Measurements from ENCODE around the gene ARL14EPL.
A peak's percentile ranks its signal among the peaks of the same experiment; 100 is the strongest.

Gene ARL14EPL

DNA sequence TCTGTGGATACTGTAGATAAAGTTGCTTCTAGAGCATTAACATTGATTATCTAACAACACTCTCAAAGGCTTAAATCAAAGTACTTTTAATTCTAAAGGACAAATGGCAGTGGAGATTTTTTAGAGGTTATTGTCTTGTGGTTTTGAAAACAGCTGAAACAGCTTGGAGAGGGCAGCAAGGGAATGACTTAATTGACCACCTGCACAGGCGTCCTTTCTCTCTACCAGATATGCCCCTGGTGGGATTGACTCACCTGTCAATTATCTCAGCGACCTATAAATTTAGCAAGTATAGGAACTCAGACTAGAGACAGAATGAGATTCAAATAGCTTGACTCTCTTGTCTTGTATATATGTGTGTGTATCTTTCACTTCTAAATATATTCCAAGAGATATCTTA is 13.5 kb downstream of the ARL14EPL start:
- 100% methylated on average over 1 of the region's 2 CpGs for WGBS (ENCODE audit: insufficient coverage)
- Histone ChIP-seq H3K36me3 (ENCODE audit: control insufficient read depth in 4 of 4, insufficient read depth in 4 of 4, low read length in 3 of 4) (no peaks in the 10 kb centered on the region), H3K27ac (ENCODE audit: insufficient read depth in 1 of 2, low read depth in 1 of 2, low read length in 2 of 2, poor library complexity in 1 of 2, severe bottlenecking in 2 of 2) (no peak overlapping the region), H3K9me3 (ENCODE audit: control extremely low read depth in 1 of 5, control insufficient read depth in 4 of 5, insufficient read depth in 2 of 5, low read depth in 1 of 5, low read length in 4 of 5) (no peaks in the 10 kb centered on the region), H3K4me1 (ENCODE audit: control extremely low read depth in 1 of 4, control insufficient read depth in 4 of 4, insufficient read depth in 4 of 4, low read length in 3 of 4) (no peaks in the 10 kb centered on the region), H3K27me3 (replicated peaks in 2 of 5; ENCODE audit: control insufficient read depth in 4 of 5, insufficient read depth in 5 of 5, low read length in 4 of 5) (peaks cover 0 to 2% (median 0%) of the 10 kb centered on the region in 5 experiments), H3K4me3 (ENCODE audit: control insufficient read depth in 1 of 7, extremely low read depth in 1 of 7, insufficient read depth in 4 of 7, low read depth in 2 of 7, low read length in 6 of 7) (no peak overlapping the region)
- ChIA-PET CTCF (interaction anchor here (1.2 kb wide), 1 partner anchor 9 kb away, joined by 3 read pairs; no protein-coding TSS in a partner anchor), POLR2A (no interaction called here)
- DNase-seq, result no peak

DNA sequence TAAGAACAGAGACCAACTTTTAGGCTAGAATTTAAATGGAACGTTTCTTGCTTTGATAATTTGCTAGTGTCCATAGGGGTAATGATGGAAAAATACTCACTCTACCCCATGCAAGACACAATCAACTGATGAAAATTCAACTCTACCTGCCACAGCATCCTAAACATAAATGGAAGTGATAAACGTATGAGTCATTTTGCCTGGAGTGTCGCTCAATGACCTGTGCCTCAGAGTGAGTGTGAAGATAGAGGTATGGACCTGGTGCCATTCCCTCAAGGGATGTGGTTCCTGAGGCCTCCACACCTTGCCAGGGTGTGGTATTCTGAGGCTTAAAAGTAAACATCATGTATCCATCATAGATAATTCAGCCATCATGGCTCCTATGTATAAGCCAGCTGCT is 14.0 kb downstream of the ARL14EPL start:
- DNase-seq, result no peak
- ChIA-PET CTCF (interaction anchor here (1.2 kb wide), 1 partner anchor 10 kb away, joined by 3 read pairs; no protein-coding TSS in a partner anchor), POLR2A (no interaction called here)
- Histone ChIP-seq H3K4me3 (ENCODE audit: control insufficient read depth in 1 of 7, extremely low read depth in 1 of 7, insufficient read depth in 4 of 7, low read depth in 2 of 7, low read length in 6 of 7) (no peak overlapping the region), H3K36me3 (ENCODE audit: control insufficient read depth in 4 of 4, insufficient read depth in 4 of 4, low read length in 3 of 4) (no peaks in the 10 kb centered on the region), H3K27me3 (replicated peaks in 2 of 5; ENCODE audit: control insufficient read depth in 4 of 5, insufficient read depth in 5 of 5, low read length in 4 of 5) (peaks cover 0 to 2% (median 0%) of the 10 kb centered on the region in 5 experiments), H3K4me1 (ENCODE audit: control extremely low read depth in 1 of 4, control insufficient read depth in 4 of 4, insufficient read depth in 4 of 4, low read length in 3 of 4) (no peaks in the 10 kb centered on the region), H3K27ac (ENCODE audit: insufficient read depth in 1 of 2, low read depth in 1 of 2, low read length in 2 of 2, poor library complexity in 1 of 2, severe bottlenecking in 2 of 2) (no peak overlapping the region), H3K9me3 (ENCODE audit: control extremely low read depth in 1 of 5, control insufficient read depth in 4 of 5, insufficient read depth in 2 of 5, low read depth in 1 of 5, low read length in 4 of 5) (no peaks in the 10 kb centered on the region)
- WGBS (ENCODE audit: insufficient coverage), result 80% methylated on average over 1 of the region's 3 CpGs

DNA sequence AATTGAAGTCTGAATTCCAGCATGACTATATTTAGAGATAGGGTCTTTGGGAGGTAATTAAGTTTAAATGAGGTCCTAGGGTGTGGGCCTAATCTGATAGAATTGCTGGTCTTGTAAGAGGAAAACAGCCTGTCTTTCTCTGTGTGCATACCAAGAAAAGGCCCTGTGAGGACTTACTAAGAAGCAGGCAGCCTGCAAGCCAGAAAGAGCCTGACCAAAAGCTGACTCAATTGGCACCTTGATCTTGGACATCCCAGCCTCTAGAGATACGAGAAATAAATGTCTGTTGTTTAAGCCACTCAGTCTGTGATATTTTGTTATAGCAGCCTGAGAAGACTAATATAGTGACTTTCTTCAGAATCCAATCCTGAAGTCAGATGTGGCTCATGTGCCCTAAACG is 14.6 kb downstream of the ARL14EPL start:
- CTCF ChIA-PET, result no interaction called here
- no peak for DNase-seq
- H3K27me3 ChIP-seq (replicated peaks in 2 of 5; ENCODE audit: control insufficient read depth in 4 of 5, insufficient read depth in 5 of 5, low read length in 4 of 5), result peaks cover 0 to 2% (median 0%) of the 10 kb centered on the region in 5 experiments
- H3K9me3 ChIP-seq (ENCODE audit: control extremely low read depth in 1 of 5, control insufficient read depth in 4 of 5, insufficient read depth in 2 of 5, low read depth in 1 of 5, low read length in 4 of 5), result no peaks in the 10 kb centered on the region
- WGBS (ENCODE audit: insufficient coverage), result 100% methylated on average over 2 of the region's 2 CpGs
- H3K4me1 ChIP-seq (ENCODE audit: control extremely low read depth in 1 of 4, control insufficient read depth in 4 of 4, insufficient read depth in 4 of 4, low read length in 3 of 4), result no peaks in the 10 kb centered on the region
- H3K4me3 ChIP-seq (ENCODE audit: control insufficient read depth in 1 of 7, extremely low read depth in 1 of 7, insufficient read depth in 4 of 7, low read depth in 2 of 7, low read length in 6 of 7), result no peak overlapping the region
- POLR2A ChIA-PET, result no interaction called here
- no peak overlapping the region for H3K27ac ChIP-seq (ENCODE audit: insufficient read depth in 1 of 2, low read depth in 1 of 2, low read length in 2 of 2, poor library complexity in 1 of 2, severe bottlenecking in 2 of 2)
- H3K36me3 ChIP-seq (ENCODE audit: control insufficient read depth in 4 of 4, insufficient read depth in 4 of 4, low read length in 3 of 4), result no peaks in the 10 kb centered on the region

DNA sequence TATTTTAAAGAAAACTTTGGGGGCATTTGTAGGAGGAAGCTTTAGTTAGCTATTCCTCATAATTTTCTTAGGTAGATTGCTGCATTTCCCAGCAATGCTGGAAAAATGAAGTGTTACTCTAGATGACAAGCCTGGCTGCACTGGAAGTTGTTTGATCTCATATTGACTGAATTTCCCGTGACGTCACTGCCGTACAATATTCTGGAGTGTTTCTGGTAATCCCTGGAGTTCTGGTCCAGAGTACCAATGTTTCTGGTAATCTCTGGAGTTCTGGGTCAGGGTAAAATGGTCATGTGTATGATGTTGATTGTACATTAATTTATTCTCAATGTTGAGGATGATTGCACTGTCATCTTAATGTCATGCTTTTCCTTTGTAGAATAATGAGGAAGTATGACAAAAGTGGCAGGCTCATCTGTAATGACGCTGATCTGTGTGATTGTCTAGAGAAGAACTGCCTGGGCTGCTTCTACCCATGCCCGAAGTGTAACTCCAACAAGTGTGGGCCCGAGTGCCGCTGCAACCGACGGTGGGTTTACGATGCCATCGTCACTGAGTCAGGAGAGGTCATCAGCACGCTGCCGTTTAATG is 26.2 kb downstream of the ARL14EPL start:
- H3K27ac ChIP-seq (ENCODE audit: insufficient read depth in 1 of 2, low read depth in 1 of 2, low read length in 2 of 2, poor library complexity in 1 of 2, severe bottlenecking in 2 of 2), result no peak overlapping the region
- no peak overlapping the region for H3K4me3 ChIP-seq (ENCODE audit: control insufficient read depth in 1 of 7, extremely low read depth in 1 of 7, insufficient read depth in 4 of 7, low read depth in 2 of 7, low read length in 6 of 7)
- POLR2A ChIA-PET, result no interaction called here
- 96% methylated on average over 7 of the region's 13 CpGs for WGBS (ENCODE audit: insufficient coverage)
- H3K36me3 ChIP-seq (ENCODE audit: control insufficient read depth in 4 of 4, insufficient read depth in 4 of 4, low read length in 3 of 4), result no peaks in the 10 kb centered on the region
- H3K4me1 ChIP-seq (ENCODE audit: control extremely low read depth in 1 of 4, control insufficient read depth in 4 of 4, insufficient read depth in 4 of 4, low read length in 3 of 4), result no peaks in the 10 kb centered on the region
- peaks cover 0 to 1% (median 0%) of the 10 kb centered on the region in 5 experiments for H3K9me3 ChIP-seq (ENCODE audit: control extremely low read depth in 1 of 5, control insufficient read depth in 4 of 5, insufficient read depth in 2 of 5, low read depth in 1 of 5, low read length in 4 of 5)
- no peaks in the 10 kb centered on the region for H3K27me3 ChIP-seq (replicated peaks in 2 of 5; ENCODE audit: control insufficient read depth in 4 of 5, insufficient read depth in 5 of 5, low read length in 4 of 5)
- DNase-seq, result peak in 2 of 3 donors; percentile 9 to 27
- CTCF ChIA-PET, result no interaction called here

DNA sequence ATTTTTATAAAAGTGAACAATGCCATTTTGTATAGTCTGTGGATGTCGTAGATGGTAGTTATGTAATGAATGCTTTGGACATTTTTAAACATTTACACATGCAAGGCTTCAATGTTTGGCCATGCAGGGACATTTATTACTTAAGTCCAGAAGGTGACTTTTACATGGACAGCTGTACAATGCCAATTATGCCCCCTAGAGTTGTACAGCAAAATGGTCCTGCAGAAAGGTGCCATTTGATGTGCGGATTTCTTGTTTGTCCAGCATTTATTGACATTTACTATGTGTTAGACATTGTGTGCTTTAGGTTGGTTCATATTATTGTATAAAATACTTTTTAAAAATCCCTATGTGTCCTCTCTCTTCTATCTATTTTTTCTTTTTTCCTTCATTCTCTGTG is 30.1 kb downstream of the ARL14EPL start:
- no CpG with 5 or more reads among the region's 2 CpGs for WGBS (ENCODE audit: insufficient coverage)
- CTCF ChIA-PET, result no interaction called here
- H3K4me1 ChIP-seq (ENCODE audit: control extremely low read depth in 1 of 4, control insufficient read depth in 4 of 4, insufficient read depth in 4 of 4, low read length in 3 of 4), result no peaks in the 10 kb centered on the region

DNA sequence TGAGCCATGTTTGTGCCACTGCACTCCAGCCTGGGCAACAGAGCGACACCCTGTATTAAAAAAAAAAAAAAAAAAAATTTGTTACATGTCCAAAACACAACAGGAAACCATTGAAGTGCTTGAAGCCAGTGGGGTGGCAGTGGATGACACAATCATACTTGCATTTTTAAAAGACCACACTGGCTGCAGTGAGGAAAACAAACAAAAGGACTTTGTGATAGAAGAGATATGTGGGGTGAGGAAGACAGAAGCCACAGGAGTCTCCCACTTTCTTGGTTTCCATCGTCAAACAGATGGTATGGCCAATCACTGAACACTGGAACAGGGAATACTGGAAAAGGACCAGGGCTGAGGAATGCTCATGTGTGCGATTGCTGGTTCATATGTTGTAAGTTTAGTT is 31.7 kb downstream of the ARL14EPL start:
- H3K36me3 ChIP-seq (ENCODE audit: control insufficient read depth in 4 of 4, insufficient read depth in 4 of 4, low read length in 3 of 4), result no peaks in the 10 kb centered on the region
- H3K27ac ChIP-seq (ENCODE audit: insufficient read depth in 1 of 2, low read depth in 1 of 2, low read length in 2 of 2, poor library complexity in 1 of 2, severe bottlenecking in 2 of 2), result no peak overlapping the region
- WGBS (ENCODE audit: insufficient coverage), result 85% methylated on average over 2 of the region's 3 CpGs
- no peaks in the 10 kb centered on the region for H3K4me1 ChIP-seq (ENCODE audit: control extremely low read depth in 1 of 4, control insufficient read depth in 4 of 4, insufficient read depth in 4 of 4, low read length in 3 of 4)
- no peaks in the 10 kb centered on the region for H3K27me3 ChIP-seq (replicated peaks in 2 of 5; ENCODE audit: control insufficient read depth in 4 of 5, insufficient read depth in 5 of 5, low read length in 4 of 5)
- H3K9me3 ChIP-seq (ENCODE audit: control extremely low read depth in 1 of 5, control insufficient read depth in 4 of 5, insufficient read depth in 2 of 5, low read depth in 1 of 5, low read length in 4 of 5), result no peaks in the 10 kb centered on the region
- POLR2A ChIA-PET, result no interaction called here
- CTCF ChIA-PET, result interaction anchor here (0.7 kb wide), 1 partner anchor 177 kb away, joined by 3 read pairs; no protein-coding TSS in a partner anchor
- H3K4me3 ChIP-seq (ENCODE audit: control insufficient read depth in 1 of 7, extremely low read depth in 1 of 7, insufficient read depth in 4 of 7, low read depth in 2 of 7, low read length in 6 of 7), result no peak overlapping the region
- no peak for DNase-seq

More for the DNA sequence above, 30.1 kb downstream of the ARL14EPL start:
- H3K4me3 ChIP-seq (ENCODE audit: control insufficient read depth in 1 of 7, extremely low read depth in 1 of 7, insufficient read depth in 4 of 7, low read depth in 2 of 7, low read length in 6 of 7), result no peak overlapping the region
- POLR2A ChIA-PET, result no interaction called here
- H3K27me3 ChIP-seq (replicated peaks in 2 of 5; ENCODE audit: control insufficient read depth in 4 of 5, insufficient read depth in 5 of 5, low read length in 4 of 5), result no peaks in the 10 kb centered on the region
- no peak overlapping the region for H3K27ac ChIP-seq (ENCODE audit: insufficient read depth in 1 of 2, low read depth in 1 of 2, low read length in 2 of 2, poor library complexity in 1 of 2, severe bottlenecking in 2 of 2)
- no peaks in the 10 kb centered on the region for H3K36me3 ChIP-seq (ENCODE audit: control insufficient read depth in 4 of 4, insufficient read depth in 4 of 4, low read length in 3 of 4)
- no peaks in the 10 kb centered on the region for H3K9me3 ChIP-seq (ENCODE audit: control extremely low read depth in 1 of 5, control insufficient read depth in 4 of 5, insufficient read depth in 2 of 5, low read depth in 1 of 5, low read length in 4 of 5)
- DNase-seq, result no peak

DNA sequence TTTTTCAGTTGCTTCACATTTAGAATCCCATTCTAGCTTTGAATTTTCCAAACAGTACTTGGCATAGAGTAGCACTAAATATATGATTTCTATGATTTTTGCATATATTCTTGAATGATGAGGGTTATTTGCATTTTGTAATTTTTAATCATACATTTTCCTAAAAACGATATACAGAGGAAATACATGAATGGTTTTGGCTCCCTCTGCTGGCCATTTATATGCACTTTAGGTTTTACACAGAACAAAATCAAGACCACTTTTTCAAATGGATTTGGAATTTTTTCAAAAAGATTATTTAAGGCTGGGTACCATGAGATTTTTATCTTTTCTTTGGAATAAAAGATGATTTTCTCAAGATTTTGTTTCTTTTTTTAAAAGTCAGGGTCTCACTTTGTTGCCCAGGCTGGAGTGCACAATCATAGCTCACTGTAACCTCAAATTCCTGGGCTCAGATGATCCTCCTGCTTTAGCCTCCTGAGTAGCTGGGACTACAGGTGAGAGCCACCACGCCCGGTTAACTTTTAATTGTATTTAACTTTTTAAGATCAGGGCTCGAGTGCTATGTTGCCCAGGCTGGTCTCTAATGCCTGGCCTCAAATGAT is 35.9 kb downstream of the ARL14EPL start:
- no peaks in the 10 kb centered on the region for H3K4me1 ChIP-seq (ENCODE audit: control extremely low read depth in 1 of 4, control insufficient read depth in 4 of 4, insufficient read depth in 4 of 4, low read length in 3 of 4)
- POLR2A ChIA-PET, result no interaction called here
- no peaks in the 10 kb centered on the region for H3K9me3 ChIP-seq (ENCODE audit: control extremely low read depth in 1 of 5, control insufficient read depth in 4 of 5, insufficient read depth in 2 of 5, low read depth in 1 of 5, low read length in 4 of 5)
- CTCF ChIA-PET, result interaction anchor here (0.7 to 3.4 kb wide), 10 partner anchors 8 to 488 kb away, joined by 3 to 14 read pairs (median 3); partner anchors contain the start of gene COMMD10
- H3K27me3 ChIP-seq (replicated peaks in 2 of 5; ENCODE audit: control insufficient read depth in 4 of 5, insufficient read depth in 5 of 5, low read length in 4 of 5), result no peaks in the 10 kb centered on the region
- H3K36me3 ChIP-seq (ENCODE audit: control insufficient read depth in 4 of 4, insufficient read depth in 4 of 4, low read length in 3 of 4), result no peaks in the 10 kb centered on the region
- peak; percentile 57 to 86 (median 79) for DNase-seq
- WGBS (ENCODE audit: insufficient coverage), result 26% methylated on average over 3 of the region's 4 CpGs
- H3K4me3 ChIP-seq (ENCODE audit: control insufficient read depth in 1 of 7, extremely low read depth in 1 of 7, insufficient read depth in 4 of 7, low read depth in 2 of 7, low read length in 6 of 7), result no peak overlapping the region
- no peak overlapping the region for H3K27ac ChIP-seq (ENCODE audit: insufficient read depth in 1 of 2, low read depth in 1 of 2, low read length in 2 of 2, poor library complexity in 1 of 2, severe bottlenecking in 2 of 2)
